Suppressor macrophage (primary cell): Measurements from ENCODE around the gene IFT80.
"Not testable (repeated sequence)": the region's sequence is repeated elsewhere in the genome, so short reads cannot be mapped to it uniquely, and the experiment has no call there.

ENCODE experiments used
- DNase-seq, 4 experiments: peaks; one replicate each; pipeline ENCODE4 v3.0.0-alpha.2; 2020 to 2022

The IFT80 gene

DNA sequence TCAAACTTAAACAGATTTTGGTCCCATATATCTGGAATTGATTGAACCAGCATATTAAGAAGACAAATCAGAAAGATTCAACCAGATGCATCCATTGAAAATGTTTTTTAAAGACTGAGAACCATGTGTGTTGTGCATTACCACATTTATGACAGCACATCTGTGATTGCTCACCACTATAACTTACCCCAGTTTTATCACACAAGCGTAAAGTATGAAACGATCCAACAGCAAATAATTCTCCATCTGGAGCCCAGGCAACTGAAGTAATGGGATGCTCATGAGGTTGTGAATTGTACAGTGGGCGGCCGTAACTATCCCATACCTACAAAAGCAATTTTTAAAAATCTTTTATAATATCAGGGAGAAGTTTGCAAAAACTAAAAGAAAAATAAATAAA is 43.2 kb downstream of the IFT80 start:
- no peak for DNase-seq

DNA sequence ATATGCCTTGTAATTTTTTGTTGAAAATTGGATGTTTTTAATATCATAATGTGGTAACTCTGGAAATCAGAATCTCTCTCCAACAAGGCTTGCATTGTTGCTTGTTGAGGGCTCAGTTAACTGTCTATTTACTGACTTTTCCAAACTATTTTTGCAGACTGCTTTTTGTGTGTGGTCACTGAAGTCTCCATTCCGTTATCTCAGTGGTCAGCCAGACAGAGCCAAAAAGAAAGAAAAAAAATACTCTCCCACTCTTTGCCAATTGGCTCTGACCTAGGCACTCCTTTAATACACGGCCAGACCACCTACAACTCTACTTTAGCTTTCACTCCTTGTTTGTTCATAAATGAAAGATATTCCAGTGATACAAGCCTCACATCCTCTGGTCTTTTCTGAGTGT is 52.5 kb downstream of the IFT80 start:
- no peak for DNase-seq

DNA sequence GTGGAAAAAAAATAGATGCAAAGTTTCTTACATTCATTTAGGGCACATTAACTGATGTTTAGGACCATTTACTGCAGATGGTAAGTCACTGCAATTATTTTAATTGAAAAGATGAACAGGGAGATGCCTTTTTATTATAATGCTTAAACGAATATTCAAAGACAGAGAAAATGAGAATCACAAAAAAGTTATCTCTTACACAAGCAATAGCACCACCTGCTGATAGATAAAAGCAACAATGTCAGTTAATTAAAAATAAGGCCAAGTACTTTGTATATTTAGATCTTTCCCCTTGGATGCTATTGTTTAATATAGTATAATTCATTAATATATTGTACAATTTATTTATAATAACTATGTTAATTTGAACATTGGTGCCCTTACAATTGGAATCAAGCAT is 55.9 kb downstream of the IFT80 start:
- peak in 2 of 4 experiments; percentile 57 to 61 for DNase-seq

DNA sequence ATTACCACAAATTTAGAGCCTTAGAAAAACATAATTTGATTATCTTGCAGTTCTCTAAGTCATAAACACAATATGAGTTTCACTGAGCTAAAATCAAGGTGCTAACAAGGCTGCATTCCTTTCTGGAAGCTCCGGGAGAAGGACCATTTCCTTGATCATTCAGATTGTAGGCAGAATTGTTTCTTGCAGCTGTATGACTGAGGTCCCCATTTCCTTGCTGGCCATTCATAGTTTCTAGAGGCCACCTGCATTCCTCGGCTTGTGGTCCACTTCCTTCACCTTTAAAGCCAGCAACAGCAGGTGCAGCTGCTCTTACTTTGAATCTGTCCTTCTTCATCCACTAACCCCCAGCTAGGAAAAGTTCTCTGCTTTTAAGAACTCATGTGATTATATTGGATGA is 58.7 kb downstream of the IFT80 start:
- DNase-seq: no peak

DNA sequence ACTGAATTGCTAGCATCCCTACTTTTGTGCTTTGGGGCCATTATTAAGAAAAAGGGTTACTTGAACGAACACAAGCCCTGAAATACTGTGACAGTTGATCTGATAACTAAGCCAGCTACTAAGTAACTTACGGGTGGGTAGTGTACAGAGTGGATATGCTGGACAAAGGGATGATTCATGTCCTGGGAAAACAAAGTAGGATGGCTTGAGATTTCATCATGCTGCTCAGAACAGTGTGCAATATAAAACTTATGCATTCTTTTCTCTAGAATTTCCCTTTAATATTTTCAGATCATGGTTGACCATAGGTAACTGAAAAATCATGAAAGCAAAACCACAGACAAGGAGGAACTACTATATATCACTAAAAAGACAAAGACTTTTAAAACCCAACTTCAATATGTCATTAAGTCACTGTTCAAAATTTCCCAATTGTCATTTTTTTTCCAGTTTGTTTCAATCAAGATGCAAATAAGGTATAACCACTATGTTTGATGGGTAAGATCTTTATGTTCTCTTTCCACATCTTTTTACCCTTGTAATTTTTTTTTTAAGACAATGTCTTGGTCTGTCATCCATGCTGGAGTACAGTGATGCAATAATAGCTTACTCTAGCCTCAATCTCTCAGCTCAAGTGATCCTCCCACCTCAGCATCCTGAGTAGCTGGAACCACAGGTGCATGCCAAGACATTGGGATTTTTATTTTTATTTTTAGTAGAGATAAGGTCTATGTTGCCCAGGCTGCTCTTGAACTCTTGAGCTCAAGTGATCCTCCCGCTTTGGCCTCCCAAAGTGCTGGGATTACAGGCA is 67.7 kb downstream of the IFT80 start:
- no peak for DNase-seq

DNA sequence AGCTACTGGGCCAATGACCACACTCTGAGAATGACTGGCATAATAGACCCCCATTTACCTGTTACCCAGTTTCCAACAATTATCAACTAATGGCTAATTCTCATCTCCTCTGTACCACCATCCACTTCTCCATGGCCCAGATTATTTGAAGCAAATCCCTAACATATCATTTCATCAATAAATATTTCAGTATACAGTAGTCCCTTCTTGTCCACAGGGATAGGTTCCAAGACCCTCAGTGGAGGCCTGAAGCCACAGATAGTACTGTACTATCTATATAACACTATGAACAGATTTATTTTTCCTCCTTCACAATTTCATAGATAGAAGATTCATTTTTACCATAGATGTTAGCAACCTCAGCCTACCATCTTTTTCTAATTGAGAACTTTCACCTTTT is 68.3 kb downstream of the IFT80 start:
- DNase-seq: no peak

DNA sequence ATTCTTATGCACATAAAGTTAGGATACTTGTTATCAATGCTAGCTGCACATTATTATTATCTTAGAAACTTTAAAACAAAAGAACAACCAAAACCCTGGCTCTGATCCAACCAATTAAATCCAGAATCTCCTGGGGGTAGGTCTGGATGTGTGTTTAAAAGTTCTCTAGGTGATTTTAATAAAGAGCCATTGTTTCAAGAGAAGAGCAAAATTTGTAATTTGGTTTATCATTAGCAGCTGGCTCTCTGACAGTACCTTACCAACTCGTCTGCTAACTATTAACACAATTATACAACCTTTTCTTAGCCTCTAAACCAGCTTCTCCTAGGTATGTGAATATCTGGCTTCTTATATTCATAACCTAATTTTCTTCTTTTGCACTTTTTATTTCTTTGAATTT is 68.9 kb downstream of the IFT80 start:
- no peak for DNase-seq

DNA sequence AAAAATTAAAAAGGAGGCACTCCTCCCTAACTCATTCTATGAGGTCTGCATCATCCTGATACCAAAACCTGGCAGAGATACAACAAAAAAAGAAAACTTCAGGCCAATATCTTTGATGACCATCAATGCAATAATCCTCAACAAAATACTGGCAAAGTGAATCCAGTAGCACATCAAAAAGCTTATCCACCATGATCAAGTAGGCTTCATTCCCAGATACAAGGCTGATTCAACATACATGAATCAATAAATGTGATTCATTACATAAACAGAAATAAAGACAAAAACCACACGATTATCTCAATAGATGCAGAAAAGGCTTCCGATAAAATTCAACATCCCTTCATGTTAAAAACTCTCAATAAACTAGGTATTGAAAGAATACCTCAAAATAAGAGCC is 72.7 kb downstream of the IFT80 start:
- not testable (repeated sequence) for DNase-seq

DNA sequence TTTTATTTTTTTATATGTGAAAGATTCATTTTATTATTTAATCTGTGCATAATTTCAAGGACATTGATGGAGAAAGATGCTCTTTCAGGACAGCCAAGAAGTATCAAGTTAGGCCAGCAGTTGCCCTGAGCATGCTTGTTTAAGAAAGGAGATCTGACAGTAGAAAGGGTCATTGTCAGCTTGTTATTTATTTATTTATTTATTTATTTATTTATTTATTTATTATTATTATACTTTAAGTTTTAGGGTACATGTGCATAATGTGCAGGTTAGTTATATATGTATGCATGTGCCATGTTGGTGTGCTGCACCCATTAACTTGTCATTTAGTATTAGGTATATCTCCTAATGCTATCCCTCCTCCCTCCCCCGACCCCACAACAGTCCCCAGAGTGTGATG is 77.2 kb downstream of the IFT80 start:
- not testable (repeated sequence) for DNase-seq

DNA sequence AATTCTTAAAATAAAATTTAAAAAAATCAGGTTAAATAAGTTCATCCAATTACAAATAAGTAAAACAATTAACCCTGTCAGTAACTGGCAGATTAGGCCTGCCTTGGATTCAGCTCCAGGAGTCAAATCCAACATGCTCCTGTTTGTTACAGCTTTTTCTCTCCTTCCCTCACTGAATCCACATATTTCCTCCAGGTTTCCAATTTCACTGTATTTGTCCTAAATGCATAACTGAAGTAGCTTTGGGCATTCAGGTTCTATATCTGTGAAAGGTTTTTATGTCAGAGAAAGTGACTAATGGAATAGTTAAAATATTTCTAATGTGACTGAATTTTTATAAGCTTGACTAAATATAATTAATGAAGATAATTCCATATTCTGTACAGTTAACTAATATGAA is 79.7 kb downstream of the IFT80 start:
- DNase-seq: no peak

DNA sequence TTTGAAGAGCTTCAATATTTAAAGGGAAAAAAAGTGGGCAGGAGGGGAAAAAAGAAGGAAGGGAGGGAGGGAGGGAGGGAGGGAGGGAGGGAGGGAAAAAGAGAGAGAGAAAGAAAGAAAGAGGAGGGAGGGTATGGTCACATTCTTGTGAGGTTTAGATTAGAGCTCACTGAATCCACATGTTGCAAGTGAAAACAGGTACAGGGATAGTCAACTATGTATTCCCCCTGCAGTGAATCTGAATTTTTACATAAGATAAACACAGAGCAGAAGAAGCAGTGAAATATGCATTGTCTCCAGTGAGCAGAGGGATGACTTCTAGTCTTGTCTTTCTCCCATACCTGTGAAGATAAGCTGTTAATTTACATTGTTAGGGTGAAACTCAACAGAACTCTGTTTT is 84.0 kb downstream of the IFT80 start:
- no peak for DNase-seq

DNA sequence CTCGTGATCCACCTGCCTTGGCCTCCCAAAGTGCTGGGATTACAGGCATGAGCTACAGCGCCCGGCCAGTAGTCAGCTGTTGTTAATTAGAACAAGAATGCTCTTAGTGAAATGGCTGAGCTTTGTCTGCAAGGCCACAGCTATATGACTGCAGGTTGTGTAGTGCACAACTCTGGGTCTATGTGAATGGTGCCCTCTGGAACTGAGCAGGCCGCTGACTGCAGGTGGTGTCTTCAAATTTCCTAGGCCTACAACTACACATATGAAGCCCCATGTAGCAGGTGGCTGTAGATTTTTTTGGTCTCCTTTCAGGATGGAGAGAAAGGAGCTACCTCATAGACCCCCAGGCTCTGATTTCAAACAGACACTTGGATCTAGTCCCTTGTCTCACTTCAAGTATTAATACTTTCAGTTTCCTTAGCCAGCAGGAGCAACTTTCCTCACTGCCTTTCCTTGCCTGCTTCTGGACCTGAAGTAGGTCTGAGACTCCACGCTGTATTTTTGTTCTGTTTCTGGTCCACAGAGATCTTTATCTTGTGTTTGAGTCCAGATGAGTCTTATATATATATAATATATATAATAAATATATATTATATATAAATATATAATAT is 86.9 kb downstream of the IFT80 start:
- no peak for DNase-seq

DNA sequence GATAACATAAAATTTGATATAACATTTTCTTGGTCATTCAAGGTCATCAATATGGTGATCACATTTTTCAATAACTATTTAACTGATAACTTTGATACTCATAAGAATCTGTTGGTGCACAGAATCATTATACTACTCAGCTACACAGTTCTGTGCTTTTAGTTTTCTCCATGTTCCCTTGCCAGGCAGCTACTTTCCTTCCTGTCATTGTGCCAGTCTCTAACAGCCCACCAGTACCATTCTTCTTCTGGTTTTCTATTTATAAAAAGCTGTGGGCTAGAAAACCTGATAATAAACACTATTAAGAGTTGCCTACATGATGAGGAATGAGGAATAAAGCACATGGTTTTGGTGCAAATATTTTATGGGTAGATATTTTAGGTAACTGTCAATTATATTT is 96.2 kb downstream of the IFT80 start:
- no peak for DNase-seq

DNA sequence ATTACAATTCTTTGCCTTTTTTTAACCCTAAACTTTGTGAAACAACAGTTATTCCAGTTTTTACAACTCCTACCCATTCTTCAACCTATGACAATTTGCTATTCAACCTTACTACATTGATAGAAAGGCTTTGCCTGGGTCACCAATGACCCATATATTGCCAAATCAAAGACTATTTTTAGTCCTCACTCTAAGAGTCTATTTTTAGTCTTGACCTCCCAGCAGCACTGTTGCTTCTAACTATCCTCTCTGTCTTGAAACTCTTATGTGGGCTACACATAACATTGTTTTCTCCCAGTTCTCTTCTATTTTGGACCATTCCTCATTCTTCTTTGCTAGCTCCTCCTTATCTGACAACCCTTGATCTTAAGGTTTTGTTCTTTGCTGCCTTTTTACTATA is 102.4 kb downstream of the IFT80 start:
- DNase-seq: peak in 2 of 4 experiments; percentile 7 to 13

DNA sequence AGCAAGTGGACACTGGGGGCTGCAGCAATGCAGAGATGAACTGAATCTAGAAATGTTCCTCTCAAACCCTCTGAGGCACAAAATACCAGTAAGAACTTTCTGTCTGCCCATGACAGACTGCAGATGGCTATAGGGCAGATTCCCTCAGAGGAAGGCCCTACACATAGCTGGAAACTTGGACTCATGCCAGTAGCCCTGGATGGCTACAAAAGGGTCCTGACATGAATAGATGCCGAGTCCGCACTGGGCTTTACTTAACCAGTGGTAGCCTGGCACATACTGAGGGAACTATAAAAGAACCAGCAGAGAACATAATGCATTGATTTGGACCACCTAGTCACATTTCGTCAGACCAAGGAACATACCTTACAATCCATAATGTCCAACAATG is 107.1 kb downstream of the IFT80 start:
- DNase-seq: no peak

DNA sequence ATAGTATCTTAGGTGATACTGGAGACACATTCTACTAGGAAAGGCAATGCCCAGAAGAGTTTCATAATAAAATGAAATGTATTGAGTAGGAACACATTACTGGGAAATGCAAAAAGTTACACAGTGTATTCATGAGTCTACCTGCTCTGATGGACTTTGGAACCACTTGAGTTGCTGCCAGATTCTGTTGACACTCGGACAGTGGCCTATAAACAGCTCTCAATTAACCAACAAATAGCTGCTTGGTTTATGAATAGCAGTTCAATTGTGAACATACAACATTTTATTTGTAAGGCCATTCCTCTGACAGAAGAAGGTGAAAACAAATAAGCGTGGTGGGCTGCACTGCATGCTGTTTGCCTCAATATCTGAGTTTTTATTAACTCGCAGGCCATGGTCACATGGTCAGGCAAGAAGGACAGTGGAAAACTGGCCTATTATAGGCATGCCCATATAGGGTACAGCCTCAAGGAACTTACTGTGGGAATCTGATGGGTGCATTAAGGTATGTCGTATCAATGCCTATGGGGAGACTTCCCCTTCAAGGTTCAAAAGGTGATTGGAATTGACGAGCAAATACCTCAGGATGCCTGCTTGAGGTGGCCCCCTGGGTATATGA is 107.6 kb downstream of the IFT80 start:
- no peak for DNase-seq

DNA sequence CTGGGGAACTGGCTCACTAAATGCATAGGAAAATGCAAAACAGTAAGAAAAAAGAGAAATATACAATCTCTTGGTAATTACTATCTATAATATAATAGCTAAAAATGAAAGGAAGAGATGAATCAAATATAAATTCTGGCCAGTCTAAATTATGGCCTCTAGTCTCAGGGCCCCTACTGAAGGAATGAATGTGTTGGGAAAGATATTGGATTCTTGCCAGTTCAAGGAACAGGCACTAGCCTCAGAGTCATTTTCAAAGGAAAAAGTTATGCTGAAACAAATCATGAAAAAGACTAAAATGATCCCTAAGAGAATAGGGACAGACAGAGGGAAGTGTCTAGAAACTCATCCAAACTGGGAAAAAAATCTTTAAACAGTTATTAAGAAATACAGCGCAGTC is 111.4 kb downstream of the IFT80 start:
- DNase-seq: no peak

DNA sequence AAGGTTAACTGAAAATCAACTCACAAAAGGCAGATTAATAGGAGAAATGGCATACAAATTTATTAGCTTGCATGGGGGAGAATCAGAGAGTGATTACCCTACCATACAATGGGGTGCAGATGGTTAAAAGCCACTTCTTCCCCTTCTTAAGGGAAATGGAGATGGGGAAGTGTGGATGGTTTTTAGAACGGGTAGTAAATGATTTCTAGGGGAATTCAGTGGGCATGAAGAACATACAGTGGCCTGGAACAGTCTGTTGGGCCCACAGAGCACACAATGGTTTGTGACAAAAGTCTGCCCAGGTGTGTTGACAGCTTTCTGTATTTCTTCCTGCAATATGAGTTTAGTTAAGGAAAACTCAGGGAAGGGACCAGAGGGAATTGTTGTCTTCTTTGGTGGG is 112.8 kb downstream of the IFT80 start:
- peak in 1 of 4 experiments; percentile 21 for DNase-seq

DNA sequence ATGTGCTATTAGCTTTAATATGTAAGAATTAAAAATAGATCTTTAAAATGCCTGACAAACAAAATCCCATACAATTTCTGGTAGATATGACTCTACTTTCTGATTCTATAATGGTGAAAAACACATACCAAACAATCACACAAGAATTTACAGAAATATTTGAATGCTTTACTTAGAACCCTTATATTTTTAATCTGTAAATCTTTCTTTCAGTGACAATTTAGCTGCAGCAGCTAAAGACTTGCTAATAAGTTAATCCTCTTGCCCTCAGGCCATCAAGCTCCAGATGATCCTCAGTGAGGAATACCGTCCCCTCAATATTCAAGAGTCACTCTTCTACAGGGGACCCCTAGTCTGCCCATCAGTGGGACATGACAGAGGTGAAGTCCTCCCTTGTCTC is 118.2 kb downstream of the IFT80 start:
- no peak for DNase-seq

DNA sequence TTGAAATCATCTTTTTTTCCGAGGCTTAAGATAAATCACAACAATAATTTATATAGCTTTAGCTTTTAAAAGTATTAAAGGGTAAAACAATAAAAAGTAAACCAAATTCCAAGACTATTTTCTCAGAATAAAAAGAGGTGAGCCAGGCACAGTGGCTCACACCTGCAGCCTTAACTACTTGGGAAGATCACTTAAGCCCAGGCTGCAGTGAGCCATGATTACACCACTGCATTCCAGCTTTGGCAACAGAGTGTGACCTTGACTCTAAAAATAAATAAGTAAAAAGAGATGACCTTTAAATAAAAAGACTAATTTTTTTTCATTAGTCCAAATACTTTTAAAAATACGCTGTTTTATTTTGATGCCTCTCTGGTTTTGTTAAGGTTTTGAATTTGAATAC is 119.4 kb downstream of the IFT80 start:
- no peak for DNase-seq

DNA sequence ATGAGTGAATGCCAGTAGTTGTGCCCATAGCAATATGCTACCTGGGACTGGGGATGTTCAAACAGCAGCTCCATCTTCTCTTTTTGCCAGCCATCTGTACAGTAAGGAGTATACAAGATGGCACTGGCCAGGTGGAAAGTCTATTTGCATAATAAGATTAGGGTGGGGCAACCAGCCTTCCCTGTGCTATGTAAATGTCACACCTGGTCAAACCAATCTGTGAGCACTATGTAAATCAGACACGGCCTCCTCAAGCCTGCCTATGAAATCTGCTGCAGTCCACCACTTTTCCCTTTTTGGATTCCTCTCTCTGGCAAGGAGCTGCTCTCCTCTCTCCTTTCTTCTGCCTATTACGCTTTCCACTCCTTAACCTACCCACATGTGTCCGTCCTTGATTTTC is 120.8 kb downstream of the IFT80 start:
- no peak for DNase-seq

DNA sequence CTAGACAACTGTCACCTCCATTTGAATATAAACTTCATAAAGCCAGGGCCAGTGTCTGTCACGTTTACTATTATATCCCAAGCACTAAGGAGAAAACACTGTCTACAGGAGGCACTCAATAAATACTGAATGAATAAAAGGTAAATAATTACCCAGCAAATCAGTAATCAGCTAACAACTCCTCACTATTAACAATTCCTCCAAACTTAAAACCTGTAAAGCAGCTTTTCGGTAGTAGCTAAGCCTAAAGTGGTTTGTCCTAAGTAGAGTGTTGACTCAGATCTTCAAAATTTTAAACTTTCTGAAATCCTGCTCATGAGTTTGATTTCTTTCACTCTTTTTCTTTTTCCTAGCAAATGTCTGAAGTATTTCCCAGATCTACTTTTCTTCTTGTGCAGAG is 133.9 kb downstream of the IFT80 start:
- no peak for DNase-seq

DNA sequence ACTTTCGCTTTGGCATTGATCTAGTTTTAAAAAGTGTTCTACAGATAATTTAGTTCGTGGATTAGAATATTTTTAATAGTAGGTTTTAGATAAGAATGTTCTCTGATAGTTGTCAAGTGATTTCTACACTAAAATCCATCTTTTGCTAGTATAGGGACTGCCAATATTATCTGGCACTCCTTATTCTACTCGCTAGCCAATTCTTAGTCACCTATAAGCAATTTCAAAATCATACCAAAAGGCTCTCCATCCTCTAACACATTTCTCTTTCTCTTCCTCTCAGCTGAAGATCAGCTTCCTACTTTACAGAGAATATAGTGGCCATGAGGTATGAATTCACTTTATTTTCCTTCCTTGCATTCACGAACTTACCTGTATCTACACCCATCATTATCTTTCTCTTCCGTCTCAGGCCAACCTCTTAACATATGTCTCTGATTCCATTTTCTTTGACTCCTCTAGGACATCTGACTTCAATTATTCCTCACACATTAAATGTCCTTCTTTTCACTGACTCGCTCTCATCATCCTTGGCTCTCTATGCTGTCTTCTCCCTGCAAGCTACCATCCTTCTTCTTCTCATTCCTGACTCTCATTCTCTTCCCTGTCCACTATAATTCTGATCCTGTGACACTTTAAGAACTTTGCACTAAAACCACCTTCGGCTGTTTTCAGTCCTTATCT is 138.3 kb downstream of the IFT80 start:
- DNase-seq: no peak

DNA sequence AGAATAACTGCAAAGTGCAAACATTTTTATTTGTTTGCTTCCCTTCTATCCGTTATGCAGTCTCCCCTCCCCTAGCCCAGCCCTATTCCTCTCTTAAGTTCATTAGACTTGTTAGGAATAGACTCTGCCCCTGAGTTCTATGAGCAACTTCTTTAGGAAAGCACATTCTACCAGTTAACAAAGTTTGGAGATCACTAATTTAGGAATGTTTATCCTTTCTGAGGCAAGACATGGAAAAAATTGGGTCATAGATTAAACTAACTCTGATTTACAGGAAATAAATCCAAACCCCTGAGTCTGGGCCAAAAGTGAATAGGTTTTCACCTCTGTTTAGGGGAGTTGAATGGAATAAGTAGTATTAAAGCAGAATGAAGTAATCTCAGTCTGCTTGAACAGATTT is 139.4 kb downstream of the IFT80 start:
- DNase-seq: no peak
